Left ventricle myocardium inferior (tissue), 1 donor: ENCODE measurements around the gene SMIM41. TPM values are rescaled to one million over a fixed set of nuclear protein-coding genes. Genes with fewer than 3 reads are reported as not detected.

Source experiments
- total RNA-seq: library from RNA; stranded (reverse); fragmentation: NEBNext Ultra II Directional; extraction: Animal tissue kit (Norgen Biotek cat#: 25700); gene quantifications from one replicate; pipeline ENCODE4 v1.2.1, GENCODE V29; 2021
- donor health status: DM: no; HTN: yes; CAD: no; lungs with severe emphysema.

Gene SMIM41
- total RNA-seq, 1 donor from 2014 or later = 0.30 TPM

Other genes with a start within 250 kb of the SMIM41 start
- gene FIGNL2, start 231.0 kb upstream of the SMIM41 start, total RNA-seq = 0.30 TPM
- not detected for gene ANKRD33, start 191.6 kb upstream of the SMIM41 start, total RNA-seq
- gene ACVRL1, start 172.2 kb upstream of the SMIM41 start, total RNA-seq = 36.9 TPM
- 8.5 TPM for gene ACVR1B, start 128.0 kb upstream of the SMIM41 start, total RNA-seq
- 20.0 TPM for gene TAMALIN, start 72.8 kb upstream of the SMIM41 start, total RNA-seq
- 55.5 TPM for gene NR4A1, start 28.3 kb upstream of the SMIM41 start, total RNA-seq
- 23.8 TPM for gene ATG101, start 9.7 kb upstream of the SMIM41 start, total RNA-seq
- gene KRT80, start 112.3 kb downstream of the SMIM41 start, total RNA-seq = not detected
- not detected for gene KRT7, start 153.5 kb downstream of the SMIM41 start, total RNA-seq
- gene KRT86, start 194.9 kb downstream of the SMIM41 start, total RNA-seq = not detected
- not detected for gene KRT81, start 211.8 kb downstream of the SMIM41 start, total RNA-seq
- gene KRT83, start 241.7 kb downstream of the SMIM41 start, total RNA-seq = not detected